K562 (cell line): Measurements from ENCODE around the gene TAL1. TPM values are rescaled to one million over a fixed set of nuclear protein-coding genes. Genes with fewer than 3 reads are reported as not detected.

ENCODE experiments used
- ATAC-seq: fragments of 200-7000 bp; cut with Tn5 transposase; 3 replicates; pipeline ENCODE4 v1.9.1; 2020; ENCODE audit warnings: moderate library complexity
- BruUV-seq: library from RNA; stranded (reverse); fragments of 400-500 nt; replicated peaks from 2 replicates; lab custom pipeline; 2021; lab: Mats Ljungman, UMichigan
- CTCF ChIA-PET: fragments of 300-600 bp; formaldehyde crosslinking; extraction: SDS; loops from one replicate; lab custom pipeline; 2021; ENCODE audit warnings: low intra/inter-chr PET ratio; lab: Yijun Ruan, JAX
- POLR2A ChIA-PET: fragments of 300-600, 350-650 bp; sonication (Branson Sonifier 250); formaldehyde crosslinking; extraction: SDS; loops from one replicate; lab custom pipeline; 2021; ENCODE audit warnings: antibody characterized with exemption, inconsistent platforms; lab: Yijun Ruan, JAX
- DNase-seq, 4 experiments: peaks; one replicate each; pipeline versions ENCODE4 v3.0.0 to v3.0.0-alpha.2; 2011 to 2018; ENCODE audit warnings: low spot score in 3 of 4, mixed read lengths in 3 of 4; ENCODE audit errors: extremely low read depth in 1 of 4
- FAIRE-seq: peaks from 2 replicates; lab custom pipeline; 2011; peaks lifted over from hg19 to GRCh38; lab: Jason Lieb, UNC
- H2AFZ ChIP-seq: 2 replicates; pipeline ENCODE4 v1.6.0; 2011; ENCODE audit warnings: low read depth, low read length, control low read depth, inconsistent platforms
- H3K27ac ChIP-seq: fragments of 200-600 bp; 3 replicates; pipeline ENCODE4 v1.8.0; 2011; ENCODE audit warnings: low read depth, mild to moderate bottlenecking, control low read depth, inconsistent platforms, low read length, moderate library complexity, mixed read lengths; ENCODE audit errors: extremely low read depth
- H3K27me3 ChIP-seq, 2 experiments: fragments of 300-600 bp in 1 of 2; 2 replicates in 1 of 2; 3 replicates in 1 of 2; pipeline versions ENCODE4 v1.6.0 to v1.8.0; 2011; ENCODE audit warnings: inconsistent platforms in 2 of 2, low read length in 2 of 2, mild to moderate bottlenecking in 1 of 2, mixed read lengths in 1 of 2, moderate library complexity in 1 of 2; ENCODE audit not compliant: control insufficient read depth in 2 of 2, insufficient read depth in 2 of 2
- H3K36me3 ChIP-seq: fragments of 300-600 bp; 3 replicates; pipeline ENCODE4 v1.8.0; 2011; ENCODE audit warnings: mild to moderate bottlenecking, low read length, inconsistent platforms; ENCODE audit not compliant: control insufficient read depth, insufficient read depth
- H3K4me1 ChIP-seq, 2 experiments: fragments of 200-600 bp in 1 of 2; replicated peaks in 1 of 2; 2 replicates in 1 of 2; 3 replicates in 1 of 2; pipeline versions ENCODE4 v1.5.1 to v1.8.0; 2011; ENCODE audit warnings: inconsistent platforms in 2 of 2, low read length in 2 of 2, mild to moderate bottlenecking in 1 of 2, mixed read lengths in 1 of 2, moderate library complexity in 1 of 2; ENCODE audit not compliant: control insufficient read depth in 2 of 2, insufficient read depth in 2 of 2
- H3K4me2 ChIP-seq: 2 replicates; pipeline ENCODE4 v1.6.1; 2011; ENCODE audit warnings: low read length, control low read depth, inconsistent platforms, mixed read lengths; ENCODE audit not compliant: insufficient read depth
- H3K4me3 ChIP-seq: fragments of 200-600 bp; sonication (generic), shearing (Covaris generic); 2 replicates; pipeline ENCODE4 v1.5.1; 2016; ENCODE audit warnings: control low read depth, inconsistent platforms
- H3K79me2 ChIP-seq: fragments of 200-600 bp; 3 replicates; pipeline ENCODE4 v1.8.0; 2011; ENCODE audit warnings: low read length, inconsistent platforms; ENCODE audit not compliant: control insufficient read depth, insufficient read depth
- H3K9ac ChIP-seq, 2 experiments: 2 replicates each; pipeline versions ENCODE4 v1.6.0 to v1.6.1; 2011; ENCODE audit warnings: low read depth in 2 of 2, low read length in 2 of 2, control low read depth in 1 of 2, inconsistent platforms in 1 of 2, mild to moderate bottlenecking in 1 of 2, mixed read lengths in 1 of 2; ENCODE audit not compliant: insufficient read depth in 1 of 2
- H3K9me1 ChIP-seq: one replicate; pipeline ENCODE4 v1.6.0; 2011; ENCODE audit warnings: inconsistent platforms, mild to moderate bottlenecking, low read length, moderate library complexity; ENCODE audit not compliant: control insufficient read depth, insufficient read depth
- H3K9me3 ChIP-seq: replicated peaks from 2 replicates; pipeline ENCODE4 v1.5.1; 2011; ENCODE audit warnings: low read depth, low read length, inconsistent platforms; ENCODE audit not compliant: control insufficient read depth, insufficient read depth
- H4K20me1 ChIP-seq: replicated peaks from 2 replicates; pipeline ENCODE4 v1.6.1; 2011; ENCODE audit warnings: low read length, inconsistent platforms, mixed read lengths; ENCODE audit not compliant: control insufficient read depth, insufficient read depth
- CREB1 ChIP-seq, 2 experiments: sonication (generic) in 1 of 2; formaldehyde crosslinking in 1 of 2; IDR thresholded peaks; 2 replicates each; pipeline versions ENCODE4 v1.6.1 to v1.8.0; 2012 to 2022; ENCODE audit warnings: inconsistent platforms in 1 of 2, mild to moderate bottlenecking in 1 of 2, missing genetic modification reagents in 1 of 2, moderate library complexity in 1 of 2
- IRF9 ChIP-seq: fragments of 450-650 bp; IDR thresholded peaks from 2 replicates; pipeline ENCODE4 v1.6.1; 2016; ENCODE audit warnings: missing biosample characterization, missing genetic modification characterization
- NONO ChIP-seq, 2 experiments: fragments of 200-400 bp in 1 of 2; fragments of 450-650 bp in 1 of 2; formaldehyde crosslinking in 1 of 2; IDR thresholded peaks; 2 replicates each; pipeline ENCODE4 v1.6.1; 2017; ENCODE audit warnings: low read depth in 2 of 2, mild to moderate bottlenecking in 2 of 2, moderate library complexity in 2 of 2, low read length in 1 of 2
- OTX1 ChIP-seq: fragments of 450-650 bp; formaldehyde crosslinking; IDR thresholded peaks from 2 replicates; pipeline ENCODE4 v1.4.0; 2022; ENCODE audit warnings: mild to moderate bottlenecking
- POLR2AphosphoS5 ChIP-seq: IDR thresholded peaks from 2 replicates; pipeline ENCODE4 v1.6.1; 2011; ENCODE audit warnings: mild to moderate bottlenecking, low read depth, low read length, moderate library complexity; ENCODE audit not compliant: control insufficient read depth, insufficient read depth
- TBP ChIP-seq: optimal IDR thresholded peaks from 2 replicates; pipeline ENCODE3; 2011; ENCODE audit warnings: low read depth, low read length, improper control_type of control experiment
- U2AF1 ChIP-seq: fragments of 200-400 bp; formaldehyde crosslinking; optimal IDR thresholded peaks from 2 replicates; pipeline ENCODE3; 2017; ENCODE audit warnings: mild to moderate bottlenecking, low read depth, low read length, moderate library complexity
- ZNF133 ChIP-seq: fragments of 250-450 bp; sonication (Bioruptor Pico); IDR thresholded peaks from 2 replicates; pipeline ENCODE4 v1.4.0; 2020; ENCODE audit warnings: mild to moderate bottlenecking
- WGBS: fragments of 100-300 bp; shearing (Covaris generic); methylation state at CpG from one replicate; pipeline ENCODE4 v1.1.6; 2016; ENCODE audit warnings: low coverage, mixed read lengths; ENCODE audit not compliant: insufficient coverage; ENCODE audit errors: missing lambda C conversion rate; 5-methylcytosine and 5-hydroxymethylcytosine counted together
- in situ Hi-C: fragments of 300-500 bp; cut with MboI; formaldehyde crosslinking; loops from 4 replicates; pipeline ENCODE4 v1.15.0; 2018; ENCODE audit warnings: inconsistent platforms, mixed read lengths
- intact Hi-C: fragments of 100-400 bp; cut with micrococcal nuclease; formaldehyde crosslinking; loops from 2 replicates; pipeline ENCODE4 v1.14.2; 2022
- polyA plus RNA-seq, 8 experiments: library from polyadenylated mRNA; depleted of rRNA in 4 of 8; stranded (reverse) in 5 of 8; unstranded in 3 of 8; fragments of >200 nt; fragmentation: Nextera tagmentation in 2 of 8; fragmentation: Illumina TruSeq in 1 of 8; extraction: Ambion mirVana in 2 of 8; extraction: Trizol in 1 of 8; gene quantifications; 2 replicates each; pipeline versions ENCODE4 v1.2.1 to v1.2.3, GENCODE V29; 2011 to 2014; ENCODE audit warnings: inconsistent platforms in 1 of 8, missing spikeins in 1 of 8
- total RNA-seq, 7 experiments: library from RNA; depleted of rRNA in 6 of 7; stranded (reverse); fragments of >200 nt in 6 of 7; fragmentation: Illumina TruSeq in 2 of 7; extraction: Trizol in 2 of 7; gene quantifications; 2 replicates each; pipeline versions ENCODE4 v1.2.1 to v1.2.3, GENCODE V29; 2011 to 2021; ENCODE audit warnings: low replicate concordance in 1 of 7
- TF ChIP-seq, protein P1 (sequence below), 2 experiments: IDR thresholded peaks in 1 of 2; conservative IDR thresholded peaks in 1 of 2; 2 replicates each; pipeline ENCODE4 v1.6.1; 2016; ENCODE audit warnings: low read depth in 2 of 2, mild to moderate bottlenecking in 1 of 2, missing compliant biosample characterization in 1 of 2, missing genetic modification characterization in 1 of 2, moderate library complexity in 1 of 2
- TF ChIP-seq, protein P2 (sequence below): sonication (generic); formaldehyde crosslinking; IDR thresholded peaks from 2 replicates; pipeline ENCODE4 v1.8.1; 2023; ENCODE audit warnings: missing genetic modification reagents, mild to moderate bottlenecking, borderline replicate concordance

TAL1 gene
- total and polyA plus RNA-seq, 9 of the 15 experiments (the other 6 are each of a cell fraction or from before 2014, with no cell fraction given), result 18.5 to 106 (median 59.7) TPM

DNA sequence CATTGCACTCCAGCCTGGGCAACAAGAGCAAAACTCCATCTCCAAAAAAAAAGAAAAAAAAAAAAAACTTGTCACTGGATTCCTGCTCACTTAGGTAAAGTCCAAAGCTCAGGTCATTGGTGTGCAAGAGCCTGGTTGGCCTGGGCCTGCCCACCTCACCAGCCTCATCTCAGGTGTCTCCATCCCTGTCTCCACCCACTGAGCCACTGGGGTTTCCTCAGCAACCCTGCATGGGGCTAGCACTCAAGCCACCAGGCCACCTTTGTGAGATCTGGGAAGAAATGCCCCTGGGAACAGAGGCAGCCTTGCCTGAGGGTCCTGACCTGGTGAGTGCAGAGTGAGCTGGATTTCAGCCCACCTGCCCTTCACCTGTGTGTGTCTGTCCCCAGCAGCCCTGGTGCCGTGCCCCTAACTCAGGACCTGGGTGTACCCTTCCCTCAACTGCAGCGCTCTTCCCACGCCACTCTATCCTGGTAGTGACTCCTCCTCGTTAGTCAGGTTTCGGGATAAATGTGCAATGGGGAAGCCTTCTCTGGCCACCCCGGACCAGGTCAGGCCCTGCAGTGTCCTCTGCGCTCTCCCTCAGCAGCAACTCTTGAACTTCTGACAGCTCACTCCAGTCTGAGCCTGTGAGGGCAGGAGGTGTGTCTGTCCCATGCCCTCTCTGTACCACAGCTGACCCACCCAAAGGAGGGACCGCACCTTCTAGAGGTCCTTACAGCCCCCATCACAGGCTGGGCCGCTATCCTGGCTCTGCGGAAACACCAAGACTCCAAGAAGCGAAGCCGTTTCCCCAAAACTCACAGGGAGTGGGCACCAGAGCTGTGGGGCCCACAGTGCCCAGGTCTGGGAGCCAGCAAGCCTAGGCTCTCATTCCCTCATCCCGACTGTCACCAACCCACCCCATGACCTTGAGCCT lies 45.5 kb downstream of the TAL1 start:
- H3K36me3 ChIP-seq, result no peaks in the 10 kb centered on the region
- intact Hi-C loops, result no loop called here
- no peak overlapping the region for H3K4me2 ChIP-seq
- DNase-seq, result no peak
- no peaks in the 10 kb centered on the region for H3K79me2 ChIP-seq
- no peak overlapping the region for H3K4me3 ChIP-seq
- H3K9me3 ChIP-seq, result no peaks in the 10 kb centered on the region
- no peaks in the 10 kb centered on the region for H3K9me1 ChIP-seq
- H2AFZ ChIP-seq, result no peak overlapping the region
- H3K27me3 ChIP-seq, result no peaks in the 10 kb centered on the region
- BruUV-seq, result no TSS peak
- H3K9ac ChIP-seq, result peak overlapping the region in 1 of 2 experiments; percentile 53; a peak in 2 of 4 replicates
- H4K20me1 ChIP-seq, result no peaks in the 10 kb centered on the region
- 90% methylated on average over 13 of the region's 13 CpGs for WGBS
- CTCF ChIA-PET, result no interaction called here
- in situ Hi-C loops, result loop anchor here (10.0 kb wide), 1 partner anchor 518 kb away; no protein-coding TSS in a partner anchor
- POLR2A ChIA-PET, result interaction anchor here (0.6 to 0.9 kb wide), 2 partner anchors 8 to 41 kb away, joined by 3 to 5 read pairs; no protein-coding TSS in a partner anchor
- no peak overlapping the region for H3K27ac ChIP-seq
- no peak for FAIRE-seq
- H3K4me1 ChIP-seq, result peaks cover 42 to 73% of the 10 kb centered on the region in 2 experiments
- ATAC-seq, result no peak
- TF ChIP-seq U2AF1, result no peak
- TF ChIP-seq IRF9 (tag), result no peak
- TF ChIP-seq TBP, result no peak
- TF ChIP-seq POLR2AphosphoS5, result no peak
- no peak for TF ChIP-seq OTX1 (CRISPR knock-in tag)
- TF ChIP-seq, protein P1, sequence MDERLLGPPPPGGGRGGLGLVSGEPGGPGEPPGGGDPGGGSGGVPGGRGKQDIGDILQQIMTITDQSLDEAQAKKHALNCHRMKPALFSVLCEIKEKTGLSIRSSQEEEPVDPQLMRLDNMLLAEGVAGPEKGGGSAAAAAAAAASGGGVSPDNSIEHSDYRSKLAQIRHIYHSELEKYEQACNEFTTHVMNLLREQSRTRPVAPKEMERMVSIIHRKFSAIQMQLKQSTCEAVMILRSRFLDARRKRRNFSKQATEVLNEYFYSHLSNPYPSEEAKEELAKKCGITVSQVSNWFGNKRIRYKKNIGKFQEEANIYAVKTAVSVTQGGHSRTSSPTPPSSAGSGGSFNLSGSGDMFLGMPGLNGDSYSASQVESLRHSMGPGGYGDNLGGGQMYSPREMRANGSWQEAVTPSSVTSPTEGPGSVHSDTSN (CRISPR knock-in tag; IDR thresholded peaks at IDR 0.05; ENCODE audit: low read depth), result no peak
- TF ChIP-seq, protein P1 (tag; conservative IDR thresholded peaks at IDR 0.05; ENCODE audit: low read depth), result no peak
- TF ChIP-seq CREB1 (IDR thresholded peaks at IDR 0.05), result no peak
- TF ChIP-seq CREB1 (CRISPR knock-in tag; IDR thresholded peaks at IDR 0.05), result no peak
- TF ChIP-seq, protein P2, sequence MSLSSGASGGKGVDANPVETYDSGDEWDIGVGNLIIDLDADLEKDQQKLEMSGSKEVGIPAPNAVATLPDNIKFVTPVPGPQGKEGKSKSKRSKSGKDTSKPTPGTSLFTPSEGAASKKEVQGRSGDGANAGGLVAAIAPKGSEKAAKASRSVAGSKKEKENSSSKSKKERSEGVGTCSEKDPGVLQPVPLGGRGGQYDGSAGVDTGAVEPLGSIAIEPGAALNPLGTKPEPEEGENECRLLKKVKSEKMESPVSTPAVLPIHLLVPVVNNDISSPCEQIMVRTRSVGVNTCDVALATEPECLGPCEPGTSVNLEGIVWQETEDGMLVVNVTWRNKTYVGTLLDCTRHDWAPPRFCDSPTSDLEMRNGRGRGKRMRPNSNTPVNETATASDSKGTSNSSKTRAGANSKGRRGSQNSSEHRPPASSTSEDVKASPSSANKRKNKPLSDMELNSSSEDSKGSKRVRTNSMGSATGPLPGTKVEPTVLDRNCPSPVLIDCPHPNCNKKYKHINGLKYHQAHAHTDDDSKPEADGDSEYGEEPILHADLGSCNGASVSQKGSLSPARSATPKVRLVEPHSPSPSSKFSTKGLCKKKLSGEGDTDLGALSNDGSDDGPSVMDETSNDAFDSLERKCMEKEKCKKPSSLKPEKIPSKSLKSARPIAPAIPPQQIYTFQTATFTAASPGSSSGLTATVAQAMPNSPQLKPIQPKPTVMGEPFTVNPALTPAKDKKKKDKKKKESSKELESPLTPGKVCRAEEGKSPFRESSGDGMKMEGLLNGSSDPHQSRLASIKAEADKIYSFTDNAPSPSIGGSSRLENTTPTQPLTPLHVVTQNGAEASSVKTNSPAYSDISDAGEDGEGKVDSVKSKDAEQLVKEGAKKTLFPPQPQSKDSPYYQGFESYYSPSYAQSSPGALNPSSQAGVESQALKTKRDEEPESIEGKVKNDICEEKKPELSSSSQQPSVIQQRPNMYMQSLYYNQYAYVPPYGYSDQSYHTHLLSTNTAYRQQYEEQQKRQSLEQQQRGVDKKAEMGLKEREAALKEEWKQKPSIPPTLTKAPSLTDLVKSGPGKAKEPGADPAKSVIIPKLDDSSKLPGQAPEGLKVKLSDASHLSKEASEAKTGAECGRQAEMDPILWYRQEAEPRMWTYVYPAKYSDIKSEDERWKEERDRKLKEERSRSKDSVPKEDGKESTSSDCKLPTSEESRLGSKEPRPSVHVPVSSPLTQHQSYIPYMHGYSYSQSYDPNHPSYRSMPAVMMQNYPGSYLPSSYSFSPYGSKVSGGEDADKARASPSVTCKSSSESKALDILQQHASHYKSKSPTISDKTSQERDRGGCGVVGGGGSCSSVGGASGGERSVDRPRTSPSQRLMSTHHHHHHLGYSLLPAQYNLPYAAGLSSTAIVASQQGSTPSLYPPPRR (CRISPR knock-in tag), result no peak
- no peak for TF ChIP-seq ZNF133
- TF ChIP-seq NONO (IDR thresholded peaks at IDR 0.05; ENCODE audit: low read depth in 2 of 2, low read length in 1 of 2), result no peak
